Muscle of leg (tissue), 11 donors: Measurements from ENCODE around the gene AIG1. TPM values are rescaled to one million over a fixed set of nuclear protein-coding genes. Genes with fewer than 3 reads are reported as not detected.
"Not testable (repeated sequence)": the region's sequence is repeated elsewhere in the genome, so short reads cannot be mapped to it uniquely, and the experiment has no call there.

ENCODE experiments used
- DNase-seq: peaks from one replicate; pipeline ENCODE4 v3.0.0; 2013
- H3K27ac ChIP-seq: one replicate; pipeline ENCODE4 v1.5.1; 2013; ENCODE audit warnings: mild to moderate bottlenecking, low read length, control low read depth
- H3K27me3 ChIP-seq: one replicate; pipeline ENCODE4 v1.6.1; 2013; ENCODE audit warnings: low read length; ENCODE audit not compliant: control insufficient read depth, insufficient read depth
- H3K36me3 ChIP-seq: one replicate; pipeline ENCODE4 v1.6.1; 2013; ENCODE audit warnings: low read length; ENCODE audit not compliant: control insufficient read depth, insufficient read depth
- H3K4me1 ChIP-seq: one replicate; pipeline ENCODE4 v1.6.1; 2013; ENCODE audit warnings: low read length; ENCODE audit not compliant: control insufficient read depth, insufficient read depth
- H3K4me3 ChIP-seq: one replicate; pipeline ENCODE4 v1.5.1; 2013; ENCODE audit warnings: low read length, control low read depth
- H3K9me3 ChIP-seq: replicated peaks from 2 replicates; pipeline ENCODE4 v1.6.1; 2013; ENCODE audit warnings: low read depth, low read length; ENCODE audit not compliant: control insufficient read depth
- WGBS: methylation state at CpG from one replicate; pipeline ENCODE4 v1.1.5; 2013; ENCODE audit warnings: missing lambda C conversion rate; ENCODE audit not compliant: insufficient coverage; 5-methylcytosine and 5-hydroxymethylcytosine counted together
- polyA plus RNA-seq, 8 donors: library from polyadenylated mRNA; unstranded; fragments of 120-200 nt; gene quantifications; one replicate each; pipeline versions ENCODE4 v1.2.1 to v1.2.3, GENCODE V29; 2013; ENCODE audit warnings: inconsistent platforms in 1 of 8, low replicate concordance in 1 of 8; ENCODE audit not compliant: insufficient read length in 8 of 8, insufficient read depth in 1 of 8
- total RNA-seq: library from RNA; stranded (reverse); fragments of 120-200 nt; gene quantifications from one replicate; pipeline ENCODE4 v1.2.4, GENCODE V29; 2013

The AIG1 gene
- total and polyA plus RNA-seq, 9 donors, result 24.1 to 35.0 (median 30.2) TPM

DNA sequence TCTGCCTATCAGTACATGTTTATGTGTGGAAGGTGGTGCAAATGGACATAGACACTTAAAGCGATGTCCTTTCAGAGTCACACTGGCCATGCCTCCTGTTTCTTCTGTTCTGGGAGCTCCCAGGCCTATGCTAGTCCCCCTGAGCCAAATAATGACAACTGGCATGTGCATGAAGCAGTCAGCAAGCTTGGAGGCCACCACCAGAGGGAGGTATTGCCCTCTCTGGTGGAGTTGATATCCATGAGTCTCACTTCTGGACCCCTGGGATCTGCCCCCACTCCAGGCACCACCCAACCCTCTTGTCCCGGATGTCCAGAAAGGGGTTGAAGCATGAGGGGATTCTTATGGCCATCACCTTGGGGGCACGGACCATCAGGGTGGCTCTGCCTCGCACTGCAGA, 172.2 kb downstream of the AIG1 start:
- H3K4me3 ChIP-seq, result no peak overlapping the region
- no peak overlapping the region for H3K27ac ChIP-seq
- 100% methylated on average over 1 of the region's 4 CpGs for WGBS
- H3K36me3 ChIP-seq, result no peaks in the 10 kb centered on the region
- H3K27me3 ChIP-seq, result no peaks in the 10 kb centered on the region
- DNase-seq, result peak; percentile 24
- no peaks in the 10 kb centered on the region for H3K4me1 ChIP-seq
- no peaks in the 10 kb centered on the region for H3K9me3 ChIP-seq

DNA sequence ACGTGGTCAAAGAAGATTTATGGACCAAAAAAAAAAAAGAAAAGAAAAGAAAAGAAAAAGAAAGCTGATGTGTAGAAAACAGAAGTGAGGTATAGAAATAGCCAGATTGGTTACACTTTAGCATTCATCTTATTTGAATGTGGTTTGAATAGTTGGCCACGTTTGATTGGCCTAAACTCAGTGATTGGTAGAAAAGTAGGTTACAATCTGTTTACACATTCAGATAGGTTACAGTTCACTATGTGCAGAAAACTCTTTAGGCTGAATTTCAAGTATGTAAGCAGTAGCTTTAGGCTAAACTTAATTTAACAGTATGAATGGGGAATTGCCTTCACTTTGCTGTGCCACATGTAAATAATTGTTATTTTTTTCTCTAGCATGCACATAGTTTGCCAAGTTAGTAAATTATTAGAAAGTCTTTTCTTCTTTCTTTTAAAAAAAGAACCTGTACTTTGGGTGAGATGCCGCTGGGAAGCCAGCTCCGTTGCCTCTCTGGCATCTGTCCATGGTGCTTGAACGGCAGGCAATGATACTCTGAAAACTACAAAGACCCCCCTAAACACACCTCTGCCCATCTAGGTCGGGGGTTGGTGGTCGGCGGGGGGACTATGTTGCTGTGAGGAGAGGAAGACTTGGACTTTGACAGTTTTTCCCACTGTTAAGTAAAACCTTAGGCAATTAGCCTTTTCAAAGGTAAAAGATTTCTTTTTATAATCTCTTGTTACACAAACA, 173.0 kb downstream of the AIG1 start:
- H3K36me3 ChIP-seq, result no peaks in the 10 kb centered on the region
- WGBS, result 14% methylated on average over 1 of the region's 8 CpGs
- no peak overlapping the region for H3K4me3 ChIP-seq
- no peaks in the 10 kb centered on the region for H3K9me3 ChIP-seq
- H3K27me3 ChIP-seq, result no peaks in the 10 kb centered on the region
- no peak for DNase-seq
- no peaks in the 10 kb centered on the region for H3K4me1 ChIP-seq
- H3K27ac ChIP-seq, result no peak overlapping the region

DNA sequence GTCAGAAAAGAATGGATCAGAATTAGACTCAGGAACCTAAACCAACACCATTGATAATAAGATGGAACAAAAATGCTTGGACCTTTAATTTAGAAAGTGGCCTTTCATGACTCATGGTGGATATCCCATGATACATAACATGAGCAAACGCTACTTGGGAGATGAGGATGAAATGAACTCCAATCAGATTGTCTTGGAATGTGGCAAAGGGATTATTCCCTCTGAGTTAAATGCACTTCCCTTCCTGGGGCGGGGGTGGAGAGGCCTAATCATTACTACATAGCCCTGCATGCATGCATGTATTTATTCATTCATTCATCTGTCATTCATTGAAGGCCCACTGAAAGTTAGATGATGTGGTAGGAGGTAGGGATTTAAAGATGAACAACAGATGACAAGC, 174.0 kb downstream of the AIG1 start:
- H3K36me3 ChIP-seq, result no peaks in the 10 kb centered on the region
- H3K9me3 ChIP-seq, result no peaks in the 10 kb centered on the region
- no peaks in the 10 kb centered on the region for H3K4me1 ChIP-seq
- no CpG with 5 or more reads among the region's 2 CpGs for WGBS
- no peak for DNase-seq
- no peaks in the 10 kb centered on the region for H3K27me3 ChIP-seq
- H3K4me3 ChIP-seq, result no peak overlapping the region
- H3K27ac ChIP-seq, result no peak overlapping the region

DNA sequence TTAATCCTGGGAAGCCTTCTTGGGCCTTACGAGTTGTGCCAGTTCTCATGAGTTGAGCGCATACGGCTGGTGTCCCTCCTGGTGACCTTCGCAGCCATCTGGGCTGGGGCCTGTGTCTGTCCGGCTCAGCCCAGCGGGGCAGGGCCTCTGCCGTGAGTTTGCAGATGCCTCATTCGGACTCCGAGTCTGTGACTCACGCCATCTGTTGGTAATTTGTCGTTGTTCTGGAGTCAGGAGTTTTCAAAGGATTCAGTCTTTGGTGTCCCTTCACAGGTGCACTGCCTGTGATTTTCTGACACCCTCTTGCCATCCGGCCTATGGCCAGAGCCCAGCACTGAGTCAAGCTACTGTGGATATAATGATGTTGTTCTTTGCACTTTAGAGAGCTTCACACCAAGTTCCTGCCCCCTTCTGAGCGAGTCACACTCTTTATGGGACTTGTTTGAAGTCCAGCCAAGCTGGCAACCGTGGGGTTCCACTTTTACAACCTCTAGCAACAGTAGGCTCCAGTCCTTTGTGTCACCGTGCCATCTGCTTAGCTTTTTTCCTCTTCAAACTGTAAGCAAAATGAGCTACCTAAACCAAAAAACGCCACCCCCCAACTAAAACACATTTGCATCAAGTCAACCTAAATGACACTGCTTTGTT, 175.6 kb downstream of the AIG1 start:
- Histone ChIP-seq H3K4me3 (no peak overlapping the region), H3K27ac (no peak overlapping the region), H3K36me3 (no peaks in the 10 kb centered on the region), H3K4me1 (no peaks in the 10 kb centered on the region), H3K9me3 (no peaks in the 10 kb centered on the region), H3K27me3 (no peaks in the 10 kb centered on the region)
- peak; percentile 55 for DNase-seq
- 42% methylated on average over 14 of the region's 16 CpGs for WGBS

DNA sequence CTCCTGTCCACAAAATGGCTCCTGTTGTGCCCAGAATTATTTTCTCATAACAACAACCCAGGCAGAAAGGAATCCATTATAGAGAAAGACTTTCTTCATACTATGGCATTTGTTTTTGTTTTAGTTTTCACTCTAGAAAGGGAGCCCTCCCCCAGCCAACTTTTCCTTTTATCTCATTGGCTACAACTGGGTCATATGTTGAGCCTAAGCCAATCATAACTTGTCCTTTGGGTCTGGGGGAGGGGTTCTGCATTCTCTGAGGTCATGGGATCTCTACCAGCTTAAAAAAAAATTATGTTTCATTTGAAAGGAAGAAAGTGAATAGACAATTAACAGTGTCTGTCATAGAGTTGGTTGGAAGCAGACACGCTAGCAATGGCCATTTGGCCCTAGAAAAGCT, 177.6 kb downstream of the AIG1 start:
- H3K27me3 ChIP-seq, result no peaks in the 10 kb centered on the region
- DNase-seq, result no peak
- H3K27ac ChIP-seq, result no peak overlapping the region
- H3K4me1 ChIP-seq, result no peaks in the 10 kb centered on the region
- no peaks in the 10 kb centered on the region for H3K9me3 ChIP-seq
- 100% methylated on average over 1 of the region's 1 CpG for WGBS
- H3K36me3 ChIP-seq, result no peaks in the 10 kb centered on the region
- H3K4me3 ChIP-seq, result no peak overlapping the region

DNA sequence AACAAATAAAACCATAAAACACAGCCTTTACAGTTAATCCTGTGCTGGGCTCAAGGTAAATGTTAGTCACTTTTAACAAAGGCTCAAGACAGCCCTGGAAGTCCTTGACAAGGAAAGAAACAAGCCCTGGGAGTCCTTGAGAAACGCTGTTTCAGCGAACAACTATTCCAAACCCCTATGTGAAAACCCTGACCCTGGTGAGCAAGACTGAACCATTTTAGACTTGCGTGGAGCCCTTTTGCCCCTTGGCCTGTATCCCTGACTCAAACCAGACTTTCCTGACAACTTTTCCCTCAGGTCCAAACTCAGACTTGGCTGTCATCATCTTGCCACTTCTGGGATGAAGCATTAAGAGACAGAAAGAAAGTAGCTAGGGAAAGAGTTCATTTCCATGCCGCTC, 180.4 kb downstream of the AIG1 start:
- no peak overlapping the region for H3K4me3 ChIP-seq
- DNase-seq, result no peak
- H3K27me3 ChIP-seq, result no peaks in the 10 kb centered on the region
- WGBS, result 87% methylated on average over 3 of the region's 4 CpGs
- H3K27ac ChIP-seq, result no peak overlapping the region
- no peaks in the 10 kb centered on the region for H3K36me3 ChIP-seq
- H3K9me3 ChIP-seq, result no peaks in the 10 kb centered on the region
- H3K4me1 ChIP-seq, result no peaks in the 10 kb centered on the region

DNA sequence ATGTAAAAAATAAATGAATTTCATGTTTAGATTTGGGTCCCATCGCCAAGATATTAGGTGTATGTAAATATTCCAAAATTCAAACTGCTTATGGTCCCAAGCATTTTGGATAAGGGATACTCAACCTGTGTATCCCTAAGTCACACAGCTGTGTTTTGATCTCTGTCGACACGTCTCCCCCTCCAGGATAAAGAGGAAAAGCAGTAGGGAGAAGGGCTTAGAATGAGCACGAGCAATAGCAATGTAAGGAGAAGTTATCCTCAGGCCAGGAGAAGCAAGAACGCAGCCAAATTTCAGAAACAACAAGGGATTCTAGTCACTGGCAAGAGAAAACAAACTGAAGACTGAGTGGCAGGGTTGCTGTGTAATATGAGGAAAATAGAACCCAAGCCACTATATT, 181.2 kb downstream of the AIG1 start:
- H3K36me3 ChIP-seq, result no peaks in the 10 kb centered on the region
- H3K4me3 ChIP-seq, result no peak overlapping the region
- peak; percentile 77 for DNase-seq
- no peaks in the 10 kb centered on the region for H3K4me1 ChIP-seq
- H3K9me3 ChIP-seq, result no peaks in the 10 kb centered on the region
- no peak overlapping the region for H3K27ac ChIP-seq
- no peaks in the 10 kb centered on the region for H3K27me3 ChIP-seq
- no CpG with 5 or more reads among the region's 5 CpGs for WGBS

DNA sequence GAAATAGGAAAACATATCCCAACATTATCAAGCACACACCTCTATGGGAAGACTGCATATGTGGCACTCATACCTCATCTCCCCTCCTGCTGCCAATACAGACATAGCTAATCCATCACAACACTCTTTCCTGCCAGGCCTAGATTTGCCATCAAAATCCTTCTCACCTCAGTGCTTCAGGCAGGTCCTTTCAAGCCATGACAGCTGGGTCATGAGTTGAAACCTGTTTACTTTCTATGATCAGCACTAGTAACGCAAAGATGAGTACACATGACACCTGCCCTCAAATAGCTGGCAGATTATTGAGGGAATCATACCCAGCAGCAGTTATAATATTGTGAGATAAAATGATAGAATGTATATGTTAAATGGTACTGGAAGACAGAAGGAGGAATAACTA, 183.1 kb downstream of the AIG1 start:
- Histone ChIP-seq H3K9me3 (no peaks in the 10 kb centered on the region), H3K27ac (no peak overlapping the region), H3K27me3 (no peaks in the 10 kb centered on the region), H3K4me3 (no peak overlapping the region), H3K4me1 (no peaks in the 10 kb centered on the region), H3K36me3 (no peaks in the 10 kb centered on the region)
- no peak for DNase-seq
- WGBS, result no CpG with 5 or more reads among the region's 1 CpG

DNA sequence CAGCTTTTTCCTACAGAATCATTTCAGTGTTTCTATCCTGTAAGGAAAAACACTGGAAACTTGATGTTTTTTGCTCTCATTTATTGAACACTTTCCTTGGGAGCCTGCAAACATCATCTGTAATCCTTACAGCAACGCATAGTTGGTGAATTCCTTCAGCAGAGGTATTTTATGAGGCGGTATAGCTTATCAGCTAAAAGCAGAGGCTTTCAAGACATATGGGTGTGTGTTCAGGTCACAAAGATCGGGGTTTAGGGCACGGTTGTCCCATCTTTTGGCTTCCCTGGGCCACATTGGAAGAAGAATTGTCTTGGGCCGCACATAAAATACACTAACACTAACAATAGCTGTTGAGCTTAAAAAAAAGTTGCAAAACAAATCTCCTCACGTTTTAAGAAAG, 185.0 kb downstream of the AIG1 start:
- WGBS, result 60% methylated on average over 1 of the region's 6 CpGs

DNA sequence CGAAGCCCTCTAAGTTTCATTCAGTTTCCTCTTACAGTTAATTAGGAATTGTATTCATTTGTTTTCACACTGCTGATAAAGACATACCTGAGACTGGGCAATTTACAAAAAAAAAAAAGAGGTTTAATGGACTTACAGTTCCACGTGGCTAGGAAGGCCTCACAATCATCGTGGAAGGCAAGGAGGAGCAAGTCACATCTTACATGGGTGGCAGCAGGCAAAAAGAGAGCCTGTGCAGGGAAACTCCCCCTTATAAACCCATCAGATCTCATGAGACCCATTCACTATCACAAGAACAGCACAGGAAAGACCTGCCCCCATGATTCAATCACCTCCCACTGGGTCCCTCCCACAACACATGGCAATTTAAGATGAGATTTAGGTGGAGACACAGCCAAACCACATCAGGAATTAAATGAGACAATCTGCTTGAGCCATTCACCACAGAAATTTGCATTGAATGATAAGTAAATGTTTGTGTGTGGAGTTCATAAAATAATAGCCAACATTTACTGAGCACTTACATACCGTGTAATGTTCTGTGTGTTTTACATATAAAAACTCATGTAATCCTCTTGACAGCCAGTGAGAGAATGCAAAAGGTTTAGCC, 185.6 kb downstream of the AIG1 start:
- not testable (repeated sequence) for H3K27ac ChIP-seq, H3K9me3 ChIP-seq, DNase-seq, H3K27me3 ChIP-seq, H3K4me3 ChIP-seq, H3K4me1 ChIP-seq, H3K36me3 ChIP-seq
- WGBS, result no CpG with 5 or more reads among the region's 4 CpGs

More for the DNA sequence above, 185.0 kb downstream of the AIG1 start:
- H3K36me3 ChIP-seq, result no peaks in the 10 kb centered on the region
- H3K4me3 ChIP-seq, result no peak overlapping the region
- H3K27me3 ChIP-seq, result no peaks in the 10 kb centered on the region
- H3K27ac ChIP-seq, result no peak overlapping the region
- H3K9me3 ChIP-seq, result no peaks in the 10 kb centered on the region
- H3K4me1 ChIP-seq, result no peaks in the 10 kb centered on the region
- DNase-seq, result no peak
